ENCODE data around the gene DENND1B.
"Not testable (repeated sequence)": the region's sequence is repeated elsewhere in the genome, so short reads cannot be mapped to it uniquely, and the experiment has no call there.

DENND1B gene

DNA sequence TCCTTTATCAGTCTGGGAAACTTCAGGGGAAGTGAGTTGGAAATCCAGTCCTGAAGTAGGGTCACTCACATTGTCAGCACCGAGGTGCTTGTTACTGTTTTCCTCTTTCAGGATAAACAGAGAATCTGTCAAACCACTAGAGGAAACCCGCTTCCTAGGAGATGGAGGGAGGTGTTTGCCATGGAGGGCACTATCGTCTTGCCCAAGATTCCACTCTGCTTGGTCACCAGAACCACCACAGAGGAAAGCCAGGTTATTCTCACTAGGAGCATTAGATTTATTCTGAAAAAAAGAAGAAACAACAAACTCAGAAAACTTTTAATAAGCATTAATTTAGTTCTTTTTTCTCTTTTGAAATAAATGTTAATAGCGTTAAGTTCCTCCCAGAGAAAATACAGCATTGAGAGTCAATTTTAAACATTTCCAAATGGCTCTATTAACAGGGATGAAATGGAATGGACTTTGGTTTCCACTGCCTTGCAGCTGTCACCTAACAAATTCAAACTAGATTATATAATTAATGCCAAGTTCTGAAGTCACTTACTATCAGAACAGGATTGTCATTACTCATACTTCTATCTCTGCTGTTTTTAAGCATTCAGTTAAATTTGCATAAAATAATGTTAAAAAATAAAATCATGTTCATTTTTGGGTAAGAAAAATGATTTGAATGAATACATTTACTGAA is 264.4 kb downstream of the DENND1B start:
- TF ChIP-seq, protein P1, sequence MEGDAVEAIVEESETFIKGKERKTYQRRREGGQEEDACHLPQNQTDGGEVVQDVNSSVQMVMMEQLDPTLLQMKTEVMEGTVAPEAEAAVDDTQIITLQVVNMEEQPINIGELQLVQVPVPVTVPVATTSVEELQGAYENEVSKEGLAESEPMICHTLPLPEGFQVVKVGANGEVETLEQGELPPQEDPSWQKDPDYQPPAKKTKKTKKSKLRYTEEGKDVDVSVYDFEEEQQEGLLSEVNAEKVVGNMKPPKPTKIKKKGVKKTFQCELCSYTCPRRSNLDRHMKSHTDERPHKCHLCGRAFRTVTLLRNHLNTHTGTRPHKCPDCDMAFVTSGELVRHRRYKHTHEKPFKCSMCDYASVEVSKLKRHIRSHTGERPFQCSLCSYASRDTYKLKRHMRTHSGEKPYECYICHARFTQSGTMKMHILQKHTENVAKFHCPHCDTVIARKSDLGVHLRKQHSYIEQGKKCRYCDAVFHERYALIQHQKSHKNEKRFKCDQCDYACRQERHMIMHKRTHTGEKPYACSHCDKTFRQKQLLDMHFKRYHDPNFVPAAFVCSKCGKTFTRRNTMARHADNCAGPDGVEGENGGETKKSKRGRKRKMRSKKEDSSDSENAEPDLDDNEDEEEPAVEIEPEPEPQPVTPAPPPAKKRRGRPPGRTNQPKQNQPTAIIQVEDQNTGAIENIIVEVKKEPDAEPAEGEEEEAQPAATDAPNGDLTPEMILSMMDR (IDR thresholded peaks at IDR 0.05; ENCODE audit: low read depth, low read length) = no peak
- no peak for DNase-seq (ENCODE audit: extremely low read depth, low read depth)

DNA sequence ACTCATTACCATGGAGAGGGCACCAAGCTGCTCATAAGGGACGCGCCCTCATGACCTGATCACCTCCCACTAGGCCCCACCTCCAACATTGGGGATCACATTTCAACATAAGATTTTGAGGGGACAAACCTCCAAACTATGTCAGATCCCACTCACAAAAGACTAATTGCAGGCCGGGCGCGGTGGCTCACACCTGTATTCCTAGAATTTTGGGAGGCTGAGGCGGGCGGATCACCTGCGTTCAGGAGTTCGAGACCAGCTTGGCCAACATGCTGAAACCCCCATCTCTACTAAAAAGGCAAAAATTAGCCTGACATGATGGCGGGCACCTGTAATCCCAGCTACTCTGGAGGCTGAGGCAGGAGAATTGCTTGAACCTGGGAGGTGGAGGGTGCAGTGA is 278.6 kb downstream of the DENND1B start:
- no peak for DNase-seq (ENCODE audit: extremely low read depth, low read depth)
- TF ChIP-seq, protein P1 (IDR thresholded peaks at IDR 0.05; ENCODE audit: low read depth, low read length) = no peak

DNA sequence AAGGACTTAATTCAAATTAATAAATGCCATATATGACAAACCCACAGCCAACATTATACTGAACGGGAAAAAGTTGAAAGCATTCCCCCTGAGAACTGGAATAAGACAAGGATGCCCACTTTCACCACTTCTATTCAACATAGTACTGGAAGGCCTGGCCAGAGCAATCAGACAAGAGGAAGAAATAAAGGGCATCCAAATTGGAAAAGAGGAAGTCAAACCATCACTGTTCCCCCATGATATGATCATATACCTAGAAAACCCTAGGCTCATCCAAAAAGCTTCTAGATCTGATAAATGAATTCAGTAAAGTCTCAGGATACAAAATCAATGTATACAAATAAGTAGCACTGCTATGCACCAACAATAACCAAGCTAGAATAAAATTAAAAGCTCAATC is 283.8 kb downstream of the DENND1B start:
- DNase-seq (ENCODE audit: extremely low read depth, low read depth) = not testable (repeated sequence)

DNA sequence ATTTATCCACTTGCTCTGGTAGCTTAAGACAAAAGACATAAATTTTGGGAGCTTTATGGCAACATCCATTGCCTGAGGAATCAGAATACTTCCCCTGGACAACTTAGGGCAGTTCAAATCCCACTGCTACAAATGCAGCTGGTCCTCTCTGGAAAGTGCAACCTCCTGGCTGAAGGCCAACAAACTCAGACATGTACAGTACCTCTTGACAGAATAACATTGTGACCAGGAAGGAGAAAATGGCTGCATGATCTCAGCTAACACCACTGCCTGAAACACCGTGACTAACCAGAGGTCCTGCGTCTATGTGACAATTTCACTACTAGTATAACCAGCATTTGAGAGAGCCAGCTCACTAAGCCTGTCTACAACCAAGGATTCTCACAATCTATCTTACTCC is 288.3 kb downstream of the DENND1B start:
- TF ChIP-seq, protein P1 (IDR thresholded peaks at IDR 0.05; ENCODE audit: low read depth, low read length) = no peak
- DNase-seq (ENCODE audit: extremely low read depth, low read depth) = no peak

DNA sequence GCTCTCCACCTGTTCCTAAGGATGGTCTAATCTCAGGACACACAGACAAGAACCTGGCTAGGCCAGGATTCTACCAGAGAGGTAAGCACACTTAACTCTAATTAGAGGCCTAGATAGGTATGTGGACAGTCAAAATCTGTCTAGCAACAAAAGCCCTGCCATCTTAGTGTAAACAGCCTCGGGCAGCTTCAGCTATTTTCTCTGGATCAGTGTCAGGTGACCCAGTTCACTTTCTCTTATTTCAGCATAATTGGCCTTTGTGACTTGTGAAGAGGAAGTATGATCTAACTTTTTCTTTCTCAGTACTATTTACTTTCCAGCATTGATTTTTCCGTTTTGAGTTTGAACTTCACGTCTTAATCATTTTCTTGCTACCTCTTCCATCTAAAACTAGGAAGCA is 289.5 kb downstream of the DENND1B start:
- DNase-seq (ENCODE audit: extremely low read depth, low read depth) = no peak
- TF ChIP-seq, protein P1 (IDR thresholded peaks at IDR 0.05; ENCODE audit: low read depth, low read length) = no peak

DNA sequence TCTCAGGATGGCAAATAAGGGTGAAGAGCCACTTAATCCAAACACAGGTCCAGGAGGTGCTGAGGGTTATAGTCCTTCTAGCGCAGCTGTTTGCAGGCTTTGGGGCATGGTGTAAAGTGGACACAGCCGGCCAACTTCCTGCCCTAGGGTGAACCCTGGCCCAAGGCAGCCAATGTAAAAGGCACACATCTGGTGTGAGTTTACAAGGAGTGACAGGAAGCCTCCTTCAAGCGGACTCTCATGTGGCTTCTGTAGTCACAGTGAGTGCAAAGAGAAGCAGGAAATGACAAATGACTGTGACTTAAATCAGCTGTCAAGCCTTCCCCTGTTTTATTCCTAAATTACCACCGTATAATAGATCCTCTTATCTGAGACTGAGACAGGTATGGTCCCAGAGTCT is 294.2 kb downstream of the DENND1B start:
- no peak for DNase-seq (ENCODE audit: extremely low read depth, low read depth)
- TF ChIP-seq, protein P1 (IDR thresholded peaks at IDR 0.05; ENCODE audit: low read depth, low read length) = no peak

DNA sequence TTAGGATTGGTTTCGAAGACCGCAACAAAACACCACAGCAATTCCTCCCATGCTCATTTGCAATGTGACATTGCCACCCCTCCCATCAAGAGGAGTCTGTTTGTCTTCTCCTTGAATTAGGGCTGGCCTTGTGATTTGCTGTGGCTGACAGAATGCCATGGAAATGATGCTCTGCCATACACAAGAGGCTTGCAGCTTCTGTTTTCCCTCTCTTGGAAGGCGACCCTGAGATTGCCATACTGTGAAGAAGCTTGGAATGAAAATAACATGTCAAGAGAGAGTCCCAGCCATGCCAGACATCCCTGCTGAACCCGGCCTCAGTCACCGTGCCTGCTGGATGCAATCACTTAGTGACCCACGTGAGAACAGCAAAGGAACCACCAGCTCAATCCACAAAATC is 294.8 kb downstream of the DENND1B start:
- DNase-seq (ENCODE audit: extremely low read depth, low read depth) = no peak
- TF ChIP-seq, protein P1 (IDR thresholded peaks at IDR 0.05; ENCODE audit: low read depth, low read length) = no peak

DNA sequence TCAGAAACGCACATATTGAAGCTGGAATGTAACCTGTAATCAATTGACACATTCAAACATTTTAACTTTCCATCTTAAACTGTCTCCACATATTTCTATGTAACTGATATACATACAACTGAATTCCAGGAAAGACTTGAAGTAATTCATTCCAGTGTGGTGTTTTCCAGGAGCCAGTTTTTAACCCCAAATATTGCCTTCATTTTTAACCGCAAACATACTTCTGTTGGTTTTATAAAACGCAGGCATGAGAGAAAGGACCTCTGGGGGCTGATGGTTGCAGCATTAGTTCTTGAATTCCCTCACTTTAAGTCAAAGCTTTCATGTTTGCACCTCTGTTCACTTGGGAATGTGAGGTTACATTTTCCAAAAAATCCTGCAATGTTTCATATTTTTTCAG is 303.1 kb downstream of the DENND1B start:
- no peak for DNase-seq (ENCODE audit: extremely low read depth, low read depth)
- TF ChIP-seq, protein P1 (IDR thresholded peaks at IDR 0.05; ENCODE audit: low read depth, low read length) = no peak

All from AG09319 (cell line).